Measurements from ENCODE around the gene ARHGEF17. TPM values are rescaled to one million over a fixed set of nuclear protein-coding genes. Genes with fewer than 3 reads are reported as not detected.

Gene ARHGEF17
- polyA plus RNA-seq, 1 donor (not counting 4 experiments of a cell fraction or from before 2014, with no cell fraction given): 5.1 TPM

DNA sequence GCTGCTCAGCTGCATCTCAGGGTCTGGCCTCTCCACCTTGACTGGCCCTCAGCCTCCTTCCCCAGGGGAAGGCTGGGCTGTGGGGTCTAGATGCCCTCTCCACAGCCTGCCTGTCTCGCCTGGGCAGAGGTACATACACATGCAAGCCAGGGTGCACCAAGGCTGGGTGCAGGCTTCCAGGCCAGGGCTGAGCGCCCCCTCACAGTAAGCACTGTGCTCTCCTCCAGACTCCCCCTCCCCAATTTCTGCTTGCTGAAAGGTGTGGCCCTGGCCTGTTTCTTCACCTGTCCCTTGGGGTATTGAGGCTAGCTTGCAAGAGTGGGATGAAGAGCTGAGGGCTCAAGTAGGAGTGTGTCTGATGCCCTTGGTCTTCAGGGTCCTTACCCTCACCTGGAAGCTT lies 90.6 kb downstream of the ARHGEF17 start:
- FAIRE-seq: no peak
- no peak for DNase-seq (ENCODE audit: low read depth, low spot score)
- H3K36me3 ChIP-seq (ENCODE audit: control insufficient read depth in 2 of 2, extremely low read depth in 1 of 2, insufficient read depth in 2 of 2, low read length in 2 of 2): peaks cover 18 to 22% of the 10 kb centered on the region in 2 experiments

DNA sequence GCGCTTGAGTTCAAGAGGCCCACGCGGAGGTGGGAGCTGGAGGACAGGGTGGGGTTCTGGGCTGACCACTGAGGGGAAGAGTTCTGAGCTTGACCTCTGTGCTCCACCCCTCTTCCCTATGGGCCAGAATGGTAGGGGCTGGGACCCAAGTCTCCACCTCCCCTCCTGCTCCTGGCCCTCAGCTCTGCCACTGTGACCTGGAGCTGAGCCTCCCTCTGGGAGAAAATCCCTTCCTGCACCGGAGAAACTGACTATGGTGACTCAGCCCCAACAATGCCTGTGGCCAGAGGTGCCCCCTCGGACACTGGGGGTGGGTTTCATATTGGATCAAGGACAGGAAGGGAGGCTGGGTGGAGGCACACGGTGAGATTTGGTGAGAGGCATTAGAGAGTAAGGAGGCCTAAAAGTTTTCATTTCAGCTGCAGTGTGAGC lies 91.1 kb downstream of the ARHGEF17 start:
- no peak overlapping the region for H3K4me2 ChIP-seq (ENCODE audit: control insufficient read depth, extremely low read depth, insufficient read depth, low read depth, low read length)
- H3K4me3 ChIP-seq (ENCODE audit: control insufficient read depth in 2 of 3, extremely low read depth in 1 of 3, insufficient read depth in 2 of 3, low read depth in 1 of 3, low read length in 3 of 3): no peak overlapping the region
- no peak for DNase-seq (ENCODE audit: low read depth, low spot score)
- no peak overlapping the region for H3K9ac ChIP-seq (ENCODE audit: control insufficient read depth, extremely low read depth, insufficient read depth, low read length)
- TF ChIP-seq EZH2 (IDR thresholded peaks at IDR 0.05; ENCODE audit: low read length): no peak
- TF ChIP-seq, protein P1, sequence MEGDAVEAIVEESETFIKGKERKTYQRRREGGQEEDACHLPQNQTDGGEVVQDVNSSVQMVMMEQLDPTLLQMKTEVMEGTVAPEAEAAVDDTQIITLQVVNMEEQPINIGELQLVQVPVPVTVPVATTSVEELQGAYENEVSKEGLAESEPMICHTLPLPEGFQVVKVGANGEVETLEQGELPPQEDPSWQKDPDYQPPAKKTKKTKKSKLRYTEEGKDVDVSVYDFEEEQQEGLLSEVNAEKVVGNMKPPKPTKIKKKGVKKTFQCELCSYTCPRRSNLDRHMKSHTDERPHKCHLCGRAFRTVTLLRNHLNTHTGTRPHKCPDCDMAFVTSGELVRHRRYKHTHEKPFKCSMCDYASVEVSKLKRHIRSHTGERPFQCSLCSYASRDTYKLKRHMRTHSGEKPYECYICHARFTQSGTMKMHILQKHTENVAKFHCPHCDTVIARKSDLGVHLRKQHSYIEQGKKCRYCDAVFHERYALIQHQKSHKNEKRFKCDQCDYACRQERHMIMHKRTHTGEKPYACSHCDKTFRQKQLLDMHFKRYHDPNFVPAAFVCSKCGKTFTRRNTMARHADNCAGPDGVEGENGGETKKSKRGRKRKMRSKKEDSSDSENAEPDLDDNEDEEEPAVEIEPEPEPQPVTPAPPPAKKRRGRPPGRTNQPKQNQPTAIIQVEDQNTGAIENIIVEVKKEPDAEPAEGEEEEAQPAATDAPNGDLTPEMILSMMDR (optimal IDR thresholded peaks at IDR 0.05 in 1 of 3, IDR thresholded peaks at IDR 0.05 in 1 of 3, conservative IDR thresholded peaks at IDR 0.05 in 1 of 3; ENCODE audit: extremely low read depth in 1 of 3, insufficient read depth in 2 of 3, low read length in 3 of 3): no peak
- no peaks in the 10 kb centered on the region for H3K27me3 ChIP-seq (ENCODE audit: control insufficient read depth, extremely low read depth, insufficient read depth, low read length)
- H4K20me1 ChIP-seq (ENCODE audit: control insufficient read depth, extremely low read depth, insufficient read depth, low read length): no peaks in the 10 kb centered on the region
- H3K9me1 ChIP-seq (ENCODE audit: control insufficient read depth, extremely low read depth, insufficient read depth, low read length): no peaks in the 10 kb centered on the region
- no peaks in the 10 kb centered on the region for H3K4me1 ChIP-seq (ENCODE audit: control insufficient read depth, extremely low read depth, insufficient read depth, low read length)
- no peaks in the 10 kb centered on the region for H3K9me3 ChIP-seq (ENCODE audit: control insufficient read depth, low read depth, low read length)
- no peak overlapping the region for H2AFZ ChIP-seq (ENCODE audit: control insufficient read depth, low read length)
- H3K27ac ChIP-seq (ENCODE audit: control insufficient read depth, insufficient read depth, low read length): no peak overlapping the region
- no peaks in the 10 kb centered on the region for H3K79me2 ChIP-seq (ENCODE audit: control insufficient read depth, insufficient read depth, low read length)
- FAIRE-seq: no peak
- peaks cover 18 to 21% of the 10 kb centered on the region in 2 experiments for H3K36me3 ChIP-seq (ENCODE audit: control insufficient read depth in 2 of 2, extremely low read depth in 1 of 2, insufficient read depth in 2 of 2, low read length in 2 of 2)
- dilution Hi-C loops (cut with MboI; ENCODE audit: extremely low pct_ligation_motif_present, low sequenced_read_pairs): no loop called here

More for the DNA sequence above, 90.6 kb downstream of the ARHGEF17 start:
- no peaks in the 10 kb centered on the region for H3K9me3 ChIP-seq (ENCODE audit: control insufficient read depth, low read depth, low read length)
- no peaks in the 10 kb centered on the region for H3K27me3 ChIP-seq (ENCODE audit: control insufficient read depth, extremely low read depth, insufficient read depth, low read length)
- dilution Hi-C loops (cut with MboI; ENCODE audit: extremely low pct_ligation_motif_present, low sequenced_read_pairs): no loop called here
- H3K9me1 ChIP-seq (ENCODE audit: control insufficient read depth, extremely low read depth, insufficient read depth, low read length): no peaks in the 10 kb centered on the region
- no peak overlapping the region for H3K9ac ChIP-seq (ENCODE audit: control insufficient read depth, extremely low read depth, insufficient read depth, low read length)
- H2AFZ ChIP-seq (ENCODE audit: control insufficient read depth, low read length): no peak overlapping the region
- H3K4me3 ChIP-seq (ENCODE audit: control insufficient read depth in 2 of 3, extremely low read depth in 1 of 3, insufficient read depth in 2 of 3, low read depth in 1 of 3, low read length in 3 of 3): no peak overlapping the region
- H3K79me2 ChIP-seq (ENCODE audit: control insufficient read depth, insufficient read depth, low read length): no peaks in the 10 kb centered on the region
- H3K27ac ChIP-seq (ENCODE audit: control insufficient read depth, insufficient read depth, low read length): no peak overlapping the region
- TF ChIP-seq, protein P1 (optimal IDR thresholded peaks at IDR 0.05 in 1 of 3, IDR thresholded peaks at IDR 0.05 in 1 of 3, conservative IDR thresholded peaks at IDR 0.05 in 1 of 3; ENCODE audit: extremely low read depth in 1 of 3, insufficient read depth in 2 of 3, low read length in 3 of 3): no peak
- no peak for TF ChIP-seq EZH2 (IDR thresholded peaks at IDR 0.05; ENCODE audit: low read length)
- H3K4me1 ChIP-seq (ENCODE audit: control insufficient read depth, extremely low read depth, insufficient read depth, low read length): no peaks in the 10 kb centered on the region
- H4K20me1 ChIP-seq (ENCODE audit: control insufficient read depth, extremely low read depth, insufficient read depth, low read length): no peaks in the 10 kb centered on the region
- no peak overlapping the region for H3K4me2 ChIP-seq (ENCODE audit: control insufficient read depth, extremely low read depth, insufficient read depth, low read depth, low read length)

Measured in keratinocyte (primary cell).